Nephron progenitor cell (in vitro differentiated cells): ENCODE measurements around the gene DNAAF5.
A peak's percentile ranks its signal among the peaks of the same experiment; 100 is the strongest.

Source experiments
- DNase-seq: peaks from one replicate; pipeline ENCODE4 v3.0.0; 2021
- H3K27ac Mint-ChIP-seq: 2 replicates; pipeline ENCODE4 v1.8.0; 2021; ENCODE audit warnings: mild to moderate bottlenecking, moderate library complexity, mixed read lengths
- H3K27me3 Mint-ChIP-seq: 2 replicates; pipeline ENCODE4 v1.8.0; 2021; ENCODE audit warnings: mild to moderate bottlenecking, low read depth, mixed read lengths; ENCODE audit not compliant: poor library complexity
- H3K36me3 Mint-ChIP-seq: 2 replicates; pipeline ENCODE4 v1.8.0; 2021; ENCODE audit warnings: low read depth, mixed read lengths
- H3K4me1 Mint-ChIP-seq: 2 replicates; pipeline ENCODE4 v1.8.0; 2021; ENCODE audit warnings: mixed read lengths
- H3K4me3 Mint-ChIP-seq: 2 replicates; pipeline ENCODE4 v1.8.0; 2021; ENCODE audit warnings: mild to moderate bottlenecking, moderate library complexity, mixed read lengths
- H3K9me3 Mint-ChIP-seq: 2 replicates; pipeline ENCODE4 v1.8.0; 2021; ENCODE audit warnings: mild to moderate bottlenecking, moderate library complexity, mixed read lengths
- CTCF ChIP-seq: fragments of 200-600 bp; sonication (generic); IDR thresholded peaks from 2 replicates; pipeline ENCODE4 v1.5.0; 2021; ENCODE audit warnings: antibody characterized with exemption

The DNAAF5 gene

GRCh38 chr7:714251-714671 is 12.2 kb upstream of the DNAAF5 start:
- Mint-ChIP-seq H3K9me3 (peaks cover 10% of the 10 kb centered on the region), H3K4me3 (peak overlapping the region; percentile 72), H3K4me1 (peaks cover 33% of the 10 kb centered on the region), H3K36me3 (peaks cover 21% of the 10 kb centered on the region), H3K27ac (peak overlapping the region; percentile 84), H3K27me3 (peaks cover 5% of the 10 kb centered on the region)
- TF ChIP-seq CTCF = no peak
- no peak for DNase-seq

- DNase-seq = no peak
- Mint-ChIP-seq H3K27ac (no peak overlapping the region), H3K27me3 (peaks cover 8% of the 10 kb centered on the region), H3K4me3 (no peak overlapping the region), H3K36me3 (peaks cover 28% of the 10 kb centered on the region), H3K4me1 (peaks cover 30% of the 10 kb centered on the region), H3K9me3 (peaks cover 22% of the 10 kb centered on the region)
- no peak for TF ChIP-seq CTCF
These were observed 10.3 kb upstream of the DNAAF5 start for GRCh38 chr7:716222-716621.

GRCh38 chr7:716636-717035 is 9.9 kb upstream of the DNAAF5 start:
- TF ChIP-seq CTCF = no peak
- no peak overlapping the region for H3K4me3 Mint-ChIP-seq

GRCh38 chr7:721619-722248 is 4.8 kb upstream of the DNAAF5 start:
- TF ChIP-seq CTCF = no peak
- Mint-ChIP-seq H3K27me3 (peaks cover 6% of the 10 kb centered on the region), H3K9me3 (peaks cover 70% of the 10 kb centered on the region), H3K4me1 (peaks cover 13% of the 10 kb centered on the region), H3K36me3 (peaks cover 66% of the 10 kb centered on the region), H3K27ac (no peak overlapping the region), H3K4me3 (no peak overlapping the region)
- DNase-seq = no peak

More at GRCh38 chr7:716636-717035, 9.9 kb upstream of the DNAAF5 start:
- peaks cover 30% of the 10 kb centered on the region for H3K4me1 Mint-ChIP-seq
- H3K9me3 Mint-ChIP-seq = peaks cover 27% of the 10 kb centered on the region
- DNase-seq = no peak
- H3K36me3 Mint-ChIP-seq = peaks cover 30% of the 10 kb centered on the region
- peaks cover 8% of the 10 kb centered on the region for H3K27me3 Mint-ChIP-seq
- no peak overlapping the region for H3K27ac Mint-ChIP-seq

GRCh38 chr7:723541-723940 is 3.0 kb upstream of the DNAAF5 start:
- TF ChIP-seq CTCF = no peak
- H3K36me3 Mint-ChIP-seq = peaks cover 63% of the 10 kb centered on the region
- H3K4me1 Mint-ChIP-seq = peaks cover 21% of the 10 kb centered on the region
- peaks cover 68% of the 10 kb centered on the region for H3K9me3 Mint-ChIP-seq
- no peak for DNase-seq
- H3K4me3 Mint-ChIP-seq = no peak overlapping the region
- H3K27me3 Mint-ChIP-seq = peaks cover 6% of the 10 kb centered on the region
- H3K27ac Mint-ChIP-seq = no peak overlapping the region

- TF ChIP-seq CTCF = no peak
- Mint-ChIP-seq H3K27me3 (peaks cover 6% of the 10 kb centered on the region), H3K36me3 (peaks cover 60% of the 10 kb centered on the region), H3K9me3 (peaks cover 64% of the 10 kb centered on the region), H3K27ac (no peak overlapping the region), H3K4me1 (peaks cover 23% of the 10 kb centered on the region), H3K4me3 (peak overlapping the region; percentile 49)
- DNase-seq = no peak
These were observed 2.2 kb upstream of the DNAAF5 start for GRCh38 chr7:724298-724697.
